A673 (cell line): ENCODE data around the gene NRP2. TPM values are rescaled to one million over a fixed set of nuclear protein-coding genes. Genes with fewer than 3 reads are reported as not detected.
A peak's percentile ranks its signal among the peaks of the same experiment; 100 is the strongest.

ENCODE experiments used
- BruUV-seq: library from RNA; stranded (reverse); fragments of 400-500 nt; replicated peaks from 2 replicates; lab custom pipeline; 2021; lab: Mats Ljungman, UMichigan
- CTCF ChIA-PET: fragments of 300-600 bp; sonication (Branson Sonifier 250); formaldehyde crosslinking; loops from one replicate; lab custom pipeline; 2022; ENCODE audit warnings: antibody characterized with exemption; lab: Charles Lee
- POLR2A ChIA-PET: fragments of 300-600 bp; sonication (Branson Sonifier 250); formaldehyde crosslinking; loops from one replicate; lab custom pipeline; 2022; ENCODE audit warnings: antibody characterized with exemption; ENCODE audit not compliant: low non-redundant PET; lab: Charles Lee
- DNase-seq: peaks from one replicate; pipeline ENCODE4 v3.0.0-alpha.2; 2015; ENCODE audit warnings: low spot score
- H3K27ac ChIP-seq: fragments of 200-600 bp; sonication (generic); 2 replicates; pipeline ENCODE4 v1.5.1; 2016; ENCODE audit warnings: mixed run types, low read depth, mild to moderate bottlenecking, mixed read lengths, antibody characterized with exemption, low read length; ENCODE audit not compliant: poor library complexity, severe bottlenecking
- H3K27me3 ChIP-seq: fragments of 200-600 bp; sonication (generic); replicated peaks from 2 replicates; pipeline ENCODE4 v1.6.1; 2017; ENCODE audit warnings: mixed run types, low read depth, mild to moderate bottlenecking, mixed read lengths, antibody characterized with exemption, low read length; ENCODE audit not compliant: insufficient read depth, poor library complexity
- H3K36me3 ChIP-seq: fragments of 200-600 bp; sonication (generic); 2 replicates; pipeline ENCODE4 v1.6.1; 2016; ENCODE audit warnings: mixed run types, mild to moderate bottlenecking, mixed read lengths, antibody characterized with exemption, low read length; ENCODE audit not compliant: insufficient read depth, poor library complexity, severe bottlenecking
- H3K4me1 ChIP-seq: fragments of 200-600 bp; sonication (generic); 2 replicates; pipeline ENCODE4 v1.6.1; 2017; ENCODE audit warnings: mixed run types, mild to moderate bottlenecking, mixed read lengths, antibody characterized with exemption, low read length; ENCODE audit not compliant: insufficient read depth, poor library complexity, severe bottlenecking
- H3K4me3 ChIP-seq: fragments of 200-600 bp; sonication (generic); 2 replicates; pipeline ENCODE4 v1.5.1; 2016; ENCODE audit warnings: low read depth, mixed run types, mild to moderate bottlenecking, mixed read lengths, low read length; ENCODE audit not compliant: poor library complexity, severe bottlenecking
- H3K9me3 ChIP-seq: fragments of 200-600 bp; sonication (generic); 2 replicates; pipeline ENCODE4 v1.6.1; 2016; ENCODE audit warnings: mixed run types, low read depth, mild to moderate bottlenecking, mixed read lengths, antibody characterized with exemption, low read length; ENCODE audit not compliant: poor library complexity, severe bottlenecking
- EZH2 ChIP-seq: fragments of 200-600 bp; sonication (generic); IDR thresholded peaks from 2 replicates; pipeline ENCODE4 v1.6.1; 2017; ENCODE audit warnings: borderline replicate concordance, low read depth, mild to moderate bottlenecking, mixed read lengths, antibody characterized with exemption, low read length; ENCODE audit not compliant: poor library complexity, severe bottlenecking
- intact Hi-C: fragments of 100-400 bp; cut with micrococcal nuclease; formaldehyde crosslinking; loops from one replicate; pipeline ENCODE4 v1.10.0; 2022; ENCODE audit not compliant: unreplicated experiment
- total RNA-seq: library from RNA; stranded (reverse); gene quantifications from 2 replicates; pipeline ENCODE4 v1.2.3, GENCODE V29; 2021
- TF ChIP-seq, protein P1 (sequence below): fragments of 300-800, 200-600 bp; sonication (generic); conservative IDR thresholded peaks from 2 replicates; pipeline ENCODE4 v1.5.1; 2017; ENCODE audit warnings: low read depth, mild to moderate bottlenecking, antibody characterized with exemption, low read length, moderate library complexity, mixed read lengths

The NRP2 gene
- total RNA-seq, 1 experiment from 2014 or later = 4.0 TPM

DNA sequence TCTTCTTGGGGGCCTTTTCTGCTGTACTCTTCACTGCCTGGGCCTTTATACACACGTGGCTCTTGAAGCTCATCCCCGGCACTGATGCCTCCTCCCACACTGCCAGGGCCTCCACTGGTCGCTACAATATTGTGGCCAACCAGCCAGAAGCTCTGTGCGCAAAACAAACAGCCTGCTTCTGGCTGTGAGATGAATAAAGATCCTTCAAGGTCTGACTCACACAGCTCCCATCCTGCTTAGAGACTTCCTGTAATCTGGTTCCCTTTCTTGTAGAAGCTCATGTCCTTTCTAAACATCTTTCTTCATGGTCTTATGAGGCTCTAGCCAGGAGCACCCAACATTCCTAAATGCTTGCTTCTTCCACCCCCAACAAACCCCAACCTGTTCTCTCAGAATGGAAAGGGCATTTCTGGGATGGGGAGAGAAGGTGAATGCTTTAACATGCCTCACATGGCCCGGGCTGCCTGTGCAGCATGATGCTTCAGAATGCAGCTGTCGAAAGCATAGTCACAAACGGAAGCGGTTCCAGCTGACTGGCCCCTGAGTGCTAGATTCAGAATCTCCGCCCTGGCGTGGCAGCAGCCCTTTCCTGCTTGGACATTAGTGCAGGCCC is 24.6 kb downstream of the NRP2 start:
- DNase-seq = peak; percentile 36
- no peak overlapping the region for H3K27ac ChIP-seq

DNA sequence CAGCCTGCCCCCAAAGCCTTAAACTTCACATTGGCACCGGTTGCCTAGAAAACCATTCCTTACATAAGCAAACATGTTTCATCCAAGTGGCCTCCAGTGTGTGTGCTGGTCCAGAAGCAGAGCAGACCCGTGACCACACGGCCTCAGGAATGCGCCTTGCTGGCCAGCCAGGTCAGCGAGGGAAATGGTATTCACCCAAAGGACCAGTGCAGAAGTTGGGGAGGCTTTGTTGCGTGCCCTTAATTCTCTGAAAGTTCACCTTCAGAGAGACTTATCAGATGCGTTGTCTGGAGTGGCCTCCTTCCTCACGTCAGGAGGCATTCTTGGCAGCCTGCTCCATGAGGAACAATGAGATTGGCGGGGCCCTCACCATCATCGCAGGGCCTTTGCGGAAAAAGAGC is 25.9 kb downstream of the NRP2 start:
- peaks cover 17% of the 10 kb centered on the region for H3K4me1 ChIP-seq
- TF ChIP-seq, protein P1, sequence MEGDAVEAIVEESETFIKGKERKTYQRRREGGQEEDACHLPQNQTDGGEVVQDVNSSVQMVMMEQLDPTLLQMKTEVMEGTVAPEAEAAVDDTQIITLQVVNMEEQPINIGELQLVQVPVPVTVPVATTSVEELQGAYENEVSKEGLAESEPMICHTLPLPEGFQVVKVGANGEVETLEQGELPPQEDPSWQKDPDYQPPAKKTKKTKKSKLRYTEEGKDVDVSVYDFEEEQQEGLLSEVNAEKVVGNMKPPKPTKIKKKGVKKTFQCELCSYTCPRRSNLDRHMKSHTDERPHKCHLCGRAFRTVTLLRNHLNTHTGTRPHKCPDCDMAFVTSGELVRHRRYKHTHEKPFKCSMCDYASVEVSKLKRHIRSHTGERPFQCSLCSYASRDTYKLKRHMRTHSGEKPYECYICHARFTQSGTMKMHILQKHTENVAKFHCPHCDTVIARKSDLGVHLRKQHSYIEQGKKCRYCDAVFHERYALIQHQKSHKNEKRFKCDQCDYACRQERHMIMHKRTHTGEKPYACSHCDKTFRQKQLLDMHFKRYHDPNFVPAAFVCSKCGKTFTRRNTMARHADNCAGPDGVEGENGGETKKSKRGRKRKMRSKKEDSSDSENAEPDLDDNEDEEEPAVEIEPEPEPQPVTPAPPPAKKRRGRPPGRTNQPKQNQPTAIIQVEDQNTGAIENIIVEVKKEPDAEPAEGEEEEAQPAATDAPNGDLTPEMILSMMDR = no peak
- no peak for TF ChIP-seq EZH2
- ChIA-PET CTCF (no interaction called here), POLR2A (no interaction called here)
- H3K9me3 ChIP-seq = no peaks in the 10 kb centered on the region
- no peak for DNase-seq
- H3K4me3 ChIP-seq = no peak overlapping the region
- H3K27me3 ChIP-seq = no peaks in the 10 kb centered on the region
- H3K36me3 ChIP-seq = no peaks in the 10 kb centered on the region
- intact Hi-C loops = no loop called here
- no peak overlapping the region for H3K27ac ChIP-seq
- no TSS peak for BruUV-seq

More for the DNA sequence above, 24.6 kb downstream of the NRP2 start:
- H3K27me3 ChIP-seq = no peaks in the 10 kb centered on the region
- H3K4me1 ChIP-seq = peaks cover 7% of the 10 kb centered on the region
- no peak overlapping the region for H3K4me3 ChIP-seq
- TF ChIP-seq, protein P1 = no peak
- TF ChIP-seq EZH2 = no peak
- no peaks in the 10 kb centered on the region for H3K9me3 ChIP-seq
- intact Hi-C loops = no loop called here
- BruUV-seq = no TSS peak
- no peaks in the 10 kb centered on the region for H3K36me3 ChIP-seq
- ChIA-PET CTCF (no interaction called here), POLR2A (no interaction called here)

DNA sequence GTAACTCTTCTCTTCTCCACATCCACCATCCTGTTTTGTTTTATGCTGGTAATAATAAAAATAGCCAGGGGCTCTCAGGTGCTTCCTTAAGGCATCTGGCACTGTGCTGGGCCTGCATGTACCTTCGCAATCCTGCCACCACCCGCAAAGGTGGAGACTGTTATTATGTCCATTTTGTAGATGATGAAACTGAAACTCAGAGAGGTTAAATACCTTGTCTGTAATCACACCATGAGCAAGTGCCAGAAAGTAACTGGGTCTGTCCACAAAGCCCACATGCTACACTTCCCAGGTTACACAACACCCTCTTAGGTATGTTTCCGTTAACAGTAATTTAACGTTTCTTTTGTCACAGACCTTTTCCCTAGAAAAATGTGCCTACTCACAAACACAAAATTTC is 27.0 kb downstream of the NRP2 start:
- DNase-seq = no peak
- Histone ChIP-seq H3K27me3 (no peaks in the 10 kb centered on the region), H3K4me3 (no peak overlapping the region), H3K36me3 (no peaks in the 10 kb centered on the region), H3K4me1 (peaks cover 19% of the 10 kb centered on the region), H3K27ac (no peak overlapping the region), H3K9me3 (no peaks in the 10 kb centered on the region)
- TF ChIP-seq, protein P1 = no peak
- TF ChIP-seq EZH2 = no peak
- BruUV-seq = no TSS peak
- ChIA-PET POLR2A (no interaction called here), CTCF (no interaction called here)
- intact Hi-C loops = no loop called here
